ENCODE results near the gene ATP2A3.

Gene ATP2A3

GRCh38 chr17:3970668-3971067, 6.4 kb upstream of the ATP2A3 start:
- H3K9me3 ChIP-seq (ENCODE audit: insufficient read depth, low read depth, low read length) = no peaks in the 10 kb centered on the region; the same call in 1 of the 2 replicates
- H2AFZ ChIP-seq (ENCODE audit: low read length) = no peak overlapping the region
- no peak overlapping the region for H3K4me2 ChIP-seq (ENCODE audit: low read depth, low read length, poor library complexity, severe bottlenecking)
- H3K9ac ChIP-seq (ENCODE audit: low read depth, low read length, poor library complexity, severe bottlenecking) = no peak overlapping the region
- H3K4me3 ChIP-seq (ENCODE audit: low read length, poor library complexity, severe bottlenecking) = no peak overlapping the region
- H3K36me3 ChIP-seq (ENCODE audit: insufficient read depth, low read length) = no peaks in the 10 kb centered on the region
- peaks cover 27% of the 10 kb centered on the region for H3K4me1 ChIP-seq (ENCODE audit: insufficient read depth, low read length, poor library complexity, severe bottlenecking)
- H4K20me1 ChIP-seq (ENCODE audit: insufficient read depth, low read length, poor library complexity, severe bottlenecking) = no peaks in the 10 kb centered on the region
- TF ChIP-seq, protein P1, sequence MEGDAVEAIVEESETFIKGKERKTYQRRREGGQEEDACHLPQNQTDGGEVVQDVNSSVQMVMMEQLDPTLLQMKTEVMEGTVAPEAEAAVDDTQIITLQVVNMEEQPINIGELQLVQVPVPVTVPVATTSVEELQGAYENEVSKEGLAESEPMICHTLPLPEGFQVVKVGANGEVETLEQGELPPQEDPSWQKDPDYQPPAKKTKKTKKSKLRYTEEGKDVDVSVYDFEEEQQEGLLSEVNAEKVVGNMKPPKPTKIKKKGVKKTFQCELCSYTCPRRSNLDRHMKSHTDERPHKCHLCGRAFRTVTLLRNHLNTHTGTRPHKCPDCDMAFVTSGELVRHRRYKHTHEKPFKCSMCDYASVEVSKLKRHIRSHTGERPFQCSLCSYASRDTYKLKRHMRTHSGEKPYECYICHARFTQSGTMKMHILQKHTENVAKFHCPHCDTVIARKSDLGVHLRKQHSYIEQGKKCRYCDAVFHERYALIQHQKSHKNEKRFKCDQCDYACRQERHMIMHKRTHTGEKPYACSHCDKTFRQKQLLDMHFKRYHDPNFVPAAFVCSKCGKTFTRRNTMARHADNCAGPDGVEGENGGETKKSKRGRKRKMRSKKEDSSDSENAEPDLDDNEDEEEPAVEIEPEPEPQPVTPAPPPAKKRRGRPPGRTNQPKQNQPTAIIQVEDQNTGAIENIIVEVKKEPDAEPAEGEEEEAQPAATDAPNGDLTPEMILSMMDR (conservative IDR thresholded peaks at IDR 0.05; ENCODE audit: low read length) = no peak
- TF ChIP-seq EZH2phosphoT487 (IDR thresholded peaks at IDR 0.05; ENCODE audit: borderline replicate concordance) = no peak
- no peaks in the 10 kb centered on the region for H3K27me3 ChIP-seq (ENCODE audit: insufficient read depth, low read length, poor library complexity, severe bottlenecking)
- no peaks in the 10 kb centered on the region for H3F3A ChIP-seq (ENCODE audit: low read depth)
- no peaks in the 10 kb centered on the region for H3K79me2 ChIP-seq (ENCODE audit: insufficient read depth, low read length)
- H3K9me2 ChIP-seq (replicated peaks; ENCODE audit: low read depth, low read length) = no peaks in the 10 kb centered on the region

- Histone ChIP-seq H3K4me3 (ENCODE audit: low read length, poor library complexity, severe bottlenecking) (no peak overlapping the region), H3K79me2 (ENCODE audit: insufficient read depth, low read length) (no peaks in the 10 kb centered on the region), H3K9me2 (replicated peaks; ENCODE audit: low read depth, low read length) (no peaks in the 10 kb centered on the region), H3F3A (ENCODE audit: low read depth) (peaks cover 4% of the 10 kb centered on the region; the same call in 1 of the 2 replicates), H3K27me3 (ENCODE audit: insufficient read depth, low read length, poor library complexity, severe bottlenecking) (no peaks in the 10 kb centered on the region), H4K20me1 (ENCODE audit: insufficient read depth, low read length, poor library complexity, severe bottlenecking) (no peaks in the 10 kb centered on the region), H3K4me1 (ENCODE audit: insufficient read depth, low read length, poor library complexity, severe bottlenecking) (peaks cover 32% of the 10 kb centered on the region), H3K9me3 (ENCODE audit: insufficient read depth, low read depth, low read length) (no peaks in the 10 kb centered on the region; the same call in 1 of the 2 replicates), H3K9ac (ENCODE audit: low read depth, low read length, poor library complexity, severe bottlenecking) (no peak overlapping the region), H2AFZ (ENCODE audit: low read length) (no peak overlapping the region), H3K4me2 (ENCODE audit: low read depth, low read length, poor library complexity, severe bottlenecking) (no peak overlapping the region), H3K36me3 (ENCODE audit: insufficient read depth, low read length) (no peaks in the 10 kb centered on the region)
- no peak for TF ChIP-seq EZH2phosphoT487 (IDR thresholded peaks at IDR 0.05; ENCODE audit: borderline replicate concordance)
These were observed 5.7 kb upstream of the ATP2A3 start for GRCh38 chr17:3969963-3970362.

DNA sequence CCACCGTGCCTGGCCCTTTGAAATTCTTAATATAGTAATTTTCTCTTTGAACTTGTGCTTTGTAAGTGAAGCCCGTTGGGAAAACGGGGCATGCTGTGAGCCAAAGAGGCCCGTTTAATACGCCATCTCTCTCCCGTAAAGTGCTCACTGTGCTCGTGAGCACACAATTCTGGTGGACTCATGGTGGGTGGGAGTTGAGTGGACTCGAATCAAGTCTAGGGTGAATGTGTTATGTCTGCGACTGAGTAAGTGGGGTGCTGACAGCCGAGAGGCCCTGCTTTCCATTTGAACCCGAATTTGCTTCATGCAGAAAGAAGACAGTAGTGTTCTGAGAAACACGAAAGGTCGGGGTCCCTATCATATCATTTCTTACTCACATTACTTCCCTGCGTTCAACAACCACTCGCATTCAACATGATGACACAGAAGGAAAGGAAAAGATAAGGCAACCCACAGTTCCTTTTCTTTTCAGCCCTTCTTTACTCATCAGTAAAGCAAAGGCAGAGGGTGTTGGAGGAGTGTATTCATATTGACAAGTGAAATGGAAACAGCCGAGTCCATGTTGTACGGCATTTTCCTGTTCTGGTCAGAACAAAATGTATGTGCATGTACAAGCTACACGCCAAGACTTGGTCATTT, 4.8 kb upstream of the ATP2A3 start:
- Histone ChIP-seq H4K20me1 (ENCODE audit: insufficient read depth, low read length, poor library complexity, severe bottlenecking) (no peaks in the 10 kb centered on the region), H3K27me3 (ENCODE audit: insufficient read depth, low read length, poor library complexity, severe bottlenecking) (no peaks in the 10 kb centered on the region), H3K9me2 (replicated peaks; ENCODE audit: low read depth, low read length) (no peaks in the 10 kb centered on the region), H3F3A (ENCODE audit: low read depth) (peaks cover 7% of the 10 kb centered on the region; the same call in 1 of the 2 replicates), H3K9ac (ENCODE audit: low read depth, low read length, poor library complexity, severe bottlenecking) (no peak overlapping the region), H3K36me3 (ENCODE audit: insufficient read depth, low read length) (no peaks in the 10 kb centered on the region), H3K9me3 (ENCODE audit: insufficient read depth, low read depth, low read length) (no peaks in the 10 kb centered on the region), H3K4me2 (ENCODE audit: low read depth, low read length, poor library complexity, severe bottlenecking) (no peak overlapping the region), H2AFZ (ENCODE audit: low read length) (no peak overlapping the region), H3K4me1 (ENCODE audit: insufficient read depth, low read length, poor library complexity, severe bottlenecking) (peaks cover 30% of the 10 kb centered on the region), H3K79me2 (ENCODE audit: insufficient read depth, low read length) (no peaks in the 10 kb centered on the region), H3K4me3 (ENCODE audit: low read length, poor library complexity, severe bottlenecking) (no peak overlapping the region)
- TF ChIP-seq, protein P1 (conservative IDR thresholded peaks at IDR 0.05; ENCODE audit: low read length) = no peak
- no peak for TF ChIP-seq EZH2phosphoT487 (IDR thresholded peaks at IDR 0.05; ENCODE audit: borderline replicate concordance)

DNA sequence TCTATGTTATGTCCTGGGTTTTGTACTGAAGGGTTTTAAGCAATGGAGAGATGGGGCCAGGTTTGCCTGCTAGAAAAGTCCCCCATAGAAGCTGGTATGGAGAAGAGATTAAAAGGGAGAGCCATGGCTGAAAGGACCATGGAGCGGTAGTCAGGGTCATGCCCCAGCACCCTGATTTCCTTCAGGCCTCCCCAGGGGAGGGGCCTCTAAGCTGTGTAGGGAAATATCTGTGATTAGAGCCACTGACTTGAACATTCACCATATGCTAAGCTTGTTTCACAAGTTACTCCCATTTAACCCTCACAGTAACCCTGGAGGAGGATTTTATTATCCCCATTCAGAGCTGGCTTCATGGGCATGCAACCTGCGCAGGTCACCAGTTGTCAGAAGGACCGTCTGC, 3.8 kb upstream of the ATP2A3 start:
- H2AFZ ChIP-seq (ENCODE audit: low read length) = no peak overlapping the region
- no peak overlapping the region for H3K9ac ChIP-seq (ENCODE audit: low read depth, low read length, poor library complexity, severe bottlenecking)
- TF ChIP-seq EZH2phosphoT487 (IDR thresholded peaks at IDR 0.05; ENCODE audit: borderline replicate concordance) = no peak
- TF ChIP-seq, protein P1 (conservative IDR thresholded peaks at IDR 0.05; ENCODE audit: low read length) = no peak
- no peak overlapping the region for H3K4me3 ChIP-seq (ENCODE audit: low read length, poor library complexity, severe bottlenecking)
- peaks cover 9% of the 10 kb centered on the region for H3K79me2 ChIP-seq (ENCODE audit: insufficient read depth, low read length)
- no peaks in the 10 kb centered on the region for H3K36me3 ChIP-seq (ENCODE audit: insufficient read depth, low read length)
- peaks cover 4% of the 10 kb centered on the region for H4K20me1 ChIP-seq (ENCODE audit: insufficient read depth, low read length, poor library complexity, severe bottlenecking)
- no peaks in the 10 kb centered on the region for H3K9me3 ChIP-seq (ENCODE audit: insufficient read depth, low read depth, low read length)
- no peak overlapping the region for H3K4me2 ChIP-seq (ENCODE audit: low read depth, low read length, poor library complexity, severe bottlenecking)
- H3K9me2 ChIP-seq (replicated peaks; ENCODE audit: low read depth, low read length) = no peaks in the 10 kb centered on the region
- H3F3A ChIP-seq (ENCODE audit: low read depth) = peaks cover 7% of the 10 kb centered on the region; the same call in 1 of the 2 replicates
- H3K4me1 ChIP-seq (ENCODE audit: insufficient read depth, low read length, poor library complexity, severe bottlenecking) = peaks cover 25% of the 10 kb centered on the region
- no peaks in the 10 kb centered on the region for H3K27me3 ChIP-seq (ENCODE audit: insufficient read depth, low read length, poor library complexity, severe bottlenecking)
